IPS-NIHi7 (cell line): Measurements from ENCODE around the gene RPL28.

Experiments used
- DNase-seq: peaks from one replicate; pipeline ENCODE4 v3.0.0; 2012; ENCODE audit warnings: mixed read lengths; ENCODE audit errors: extremely low spot score

Gene RPL28

DNA sequence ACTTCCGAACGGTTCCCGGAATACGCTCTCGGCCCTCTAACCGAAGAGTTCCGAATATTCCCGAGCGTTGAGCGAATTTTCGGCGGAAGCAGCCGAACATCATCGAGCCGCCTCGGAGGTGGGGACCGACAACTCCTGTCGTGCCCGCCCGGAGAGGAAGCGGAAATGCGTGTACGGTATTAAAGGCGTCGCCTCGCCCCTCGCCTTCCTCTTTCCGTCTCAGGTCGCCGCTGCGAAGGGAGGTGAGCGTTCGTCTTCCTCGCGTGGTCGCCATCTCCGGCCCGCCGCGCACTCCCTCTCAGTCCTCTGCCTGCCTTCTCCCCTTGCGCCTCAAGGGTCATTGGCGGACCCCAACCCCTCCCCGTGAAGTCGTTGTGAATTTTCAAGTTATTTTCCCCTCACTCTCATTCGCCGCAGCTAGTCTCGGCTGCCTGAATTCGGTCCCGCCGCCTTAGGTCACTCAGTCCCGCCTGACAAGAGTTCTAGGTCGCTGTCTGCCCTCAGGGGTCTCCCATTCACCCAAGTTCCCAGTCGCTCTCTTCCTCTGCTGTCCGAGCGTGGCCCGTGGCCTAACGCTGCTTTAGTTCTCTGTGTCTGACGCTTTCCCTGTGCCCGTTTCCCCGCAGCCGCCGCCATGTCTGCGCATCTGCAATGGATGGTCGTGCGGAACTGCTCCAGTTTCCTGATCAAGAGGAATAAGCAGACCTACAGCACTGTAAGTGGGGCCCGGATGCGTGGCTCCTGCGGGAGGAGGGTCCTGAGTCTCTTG is at the start of gene RPL28:
RPL28 (plus strand) TSS at position 209 of the 769 bp plus-strand sequence; CDS start at position 635, 426 bp downstream.
- DNase-seq = peak; percentile 92

- no peak for DNase-seq
Measured at GRCh38 chr19:55336101-55336500, 49.6 kb upstream of the RPL28 start.

- peak; percentile 99 for DNase-seq
Measured at GRCh38 chr19:55339105-55339888, 46.4 kb upstream of the RPL28 start, which contains the start of gene KMT5C. KMT5C (plus strand) TSS chr19:55339876; CDS start chr19:55341937, 2,061 bp downstream.

- DNase-seq = no peak
Measured at GRCh38 chr19:55339889-55340783, 45.6 kb upstream of the RPL28 start.

DNA sequence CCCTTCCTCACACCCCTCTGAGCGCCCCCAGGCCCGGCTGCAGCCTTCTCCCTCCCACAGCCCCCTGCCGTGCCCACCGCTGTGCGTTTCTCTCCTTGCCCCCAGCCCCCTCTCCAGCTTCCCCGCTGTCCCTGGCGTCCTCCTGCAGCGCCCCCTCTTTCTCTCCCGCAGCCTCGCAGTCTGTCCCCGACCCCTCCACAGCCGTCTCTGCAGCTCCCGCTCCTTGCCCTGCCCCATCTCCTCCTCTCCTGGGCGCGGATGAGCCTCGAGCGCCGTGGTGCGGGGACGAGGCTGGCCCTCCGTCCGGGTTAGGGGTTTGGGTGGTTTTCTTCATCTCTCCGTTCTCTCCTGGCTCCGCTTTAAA is 45.0 kb upstream of the RPL28 start:
- DNase-seq = no peak

- DNase-seq = peak; percentile 89
Measured at GRCh38 chr19:55341171-55341588, 44.6 kb upstream of the RPL28 start.

DNA sequence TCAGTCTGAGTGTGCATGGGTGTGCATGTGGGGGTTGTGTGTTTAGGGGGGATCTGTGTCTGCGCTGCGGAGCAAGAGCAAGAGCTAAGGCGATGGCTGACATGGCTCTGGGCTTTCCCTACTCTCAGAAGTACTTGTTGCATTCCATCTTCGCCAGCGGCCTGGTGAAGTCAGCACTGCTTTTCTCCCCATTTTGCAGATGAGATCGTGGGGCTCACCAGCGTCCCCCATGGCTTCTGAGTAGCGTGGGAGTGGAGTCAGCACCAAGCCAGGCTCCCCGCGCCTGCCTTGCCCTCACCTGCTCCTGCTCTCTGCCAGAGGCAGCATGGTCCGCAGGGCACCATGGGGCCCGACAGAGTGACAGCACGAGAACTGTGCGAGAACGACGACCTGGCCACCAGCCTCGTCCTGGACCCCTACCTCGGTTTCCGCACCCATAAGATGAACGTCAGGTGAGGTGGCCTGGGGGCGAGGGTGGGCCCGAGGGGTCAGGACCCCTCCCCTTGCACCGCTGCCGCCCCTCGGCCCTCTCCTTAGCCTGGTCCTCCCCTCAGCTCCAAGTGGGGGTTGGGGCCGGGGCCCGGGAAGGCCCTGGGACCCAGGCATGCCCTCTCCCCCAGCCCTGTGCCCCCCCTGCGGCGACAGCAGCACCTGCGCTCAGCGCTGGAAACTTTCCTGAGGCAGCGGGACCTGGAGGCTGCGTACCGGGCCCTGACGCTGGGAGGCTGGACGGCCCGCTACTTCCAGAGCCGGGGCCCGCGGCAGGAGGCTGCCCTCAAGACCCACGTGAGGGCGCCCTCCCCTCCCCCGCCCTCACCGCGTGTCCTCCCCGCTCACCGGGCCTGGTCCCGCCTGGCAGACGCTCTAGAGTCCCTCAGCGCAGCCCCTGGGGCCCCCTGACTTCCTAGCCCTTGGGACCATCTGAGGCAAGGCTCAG is 43.9 kb upstream of the RPL28 start:
- DNase-seq = no peak

GRCh38 chr19:55344444-55344843 is 41.3 kb upstream of the RPL28 start:
- DNase-seq = no peak

DNA sequence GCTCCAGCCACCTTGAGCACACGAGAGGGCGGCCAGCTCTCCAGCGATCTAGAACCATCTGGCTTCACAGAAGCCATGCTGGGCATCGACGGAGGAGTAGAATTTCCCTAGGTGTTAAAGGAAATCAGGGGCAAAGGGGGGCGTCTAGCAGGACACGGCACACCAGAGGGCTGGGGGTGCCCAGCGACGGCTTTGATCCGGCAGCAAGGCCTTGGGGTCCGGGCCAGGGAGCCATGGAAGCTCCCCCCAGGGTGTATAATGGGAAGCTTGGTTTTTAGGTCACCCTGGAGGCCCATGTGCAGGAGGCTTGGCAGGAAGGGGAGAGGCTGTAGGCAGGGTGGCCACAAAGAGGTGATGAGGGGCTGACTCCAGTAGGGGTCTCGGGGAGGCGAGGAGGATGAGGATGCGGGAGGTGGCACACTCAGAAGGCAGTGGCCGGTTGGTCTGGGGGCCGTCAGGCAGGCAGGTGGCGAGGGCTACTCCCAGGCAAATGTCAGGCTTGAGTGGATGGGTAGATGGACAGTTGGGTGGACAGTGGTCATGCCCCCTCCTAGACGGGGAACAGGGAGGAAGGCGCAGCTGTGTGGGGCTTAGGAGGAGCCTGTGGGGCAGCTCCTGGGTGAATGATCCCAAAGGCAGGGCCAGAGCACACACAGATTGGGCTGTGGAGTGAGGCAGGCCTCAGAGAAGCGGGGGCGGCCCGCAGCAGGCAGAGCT is 40.5 kb upstream of the RPL28 start:
- no peak for DNase-seq

DNA sequence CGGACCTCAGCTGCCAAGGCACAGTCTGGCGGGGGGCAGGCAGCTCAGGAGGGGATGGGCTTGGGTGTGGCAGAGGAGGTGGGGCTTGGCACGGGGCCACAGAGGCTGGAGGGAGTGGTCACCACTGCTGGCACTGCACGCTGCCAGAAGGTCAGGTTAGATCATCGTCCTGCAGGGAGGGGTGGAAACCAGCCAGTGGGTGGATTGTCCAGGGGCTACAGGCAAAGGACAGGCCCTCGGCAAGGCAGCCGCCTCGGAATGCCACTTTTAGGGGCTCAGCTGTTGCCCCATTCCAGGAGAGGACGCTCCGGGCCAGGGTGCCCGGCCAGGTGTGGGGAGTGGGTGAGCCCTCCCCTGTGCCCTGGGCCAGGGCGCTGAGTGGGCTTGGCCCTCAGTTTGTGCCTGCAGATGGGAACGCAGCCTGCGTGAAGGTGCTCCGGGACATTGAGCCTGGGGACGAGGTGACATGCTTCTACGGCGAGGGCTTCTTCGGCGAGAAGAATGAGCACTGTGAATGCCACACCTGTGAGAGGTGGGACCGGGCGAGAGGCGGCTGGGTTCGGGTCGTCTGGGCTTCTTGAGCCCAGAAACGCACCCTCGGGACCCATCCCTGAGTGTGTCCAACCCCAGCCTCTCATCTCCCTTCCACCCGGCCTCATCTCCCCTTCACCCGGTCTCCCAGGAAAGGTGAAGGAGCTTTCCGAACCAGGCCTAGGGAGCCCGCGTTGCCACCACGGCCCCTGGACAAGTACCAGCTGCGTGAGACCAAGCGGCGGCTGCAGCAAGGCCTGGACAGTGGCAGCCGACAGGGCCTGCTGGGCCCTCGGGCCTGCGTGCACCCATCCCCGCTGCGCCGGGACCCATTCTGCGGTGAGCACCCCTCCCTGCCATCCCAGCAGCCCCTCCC is 39.7 kb upstream of the RPL28 start:
- DNase-seq = no peak

DNA sequence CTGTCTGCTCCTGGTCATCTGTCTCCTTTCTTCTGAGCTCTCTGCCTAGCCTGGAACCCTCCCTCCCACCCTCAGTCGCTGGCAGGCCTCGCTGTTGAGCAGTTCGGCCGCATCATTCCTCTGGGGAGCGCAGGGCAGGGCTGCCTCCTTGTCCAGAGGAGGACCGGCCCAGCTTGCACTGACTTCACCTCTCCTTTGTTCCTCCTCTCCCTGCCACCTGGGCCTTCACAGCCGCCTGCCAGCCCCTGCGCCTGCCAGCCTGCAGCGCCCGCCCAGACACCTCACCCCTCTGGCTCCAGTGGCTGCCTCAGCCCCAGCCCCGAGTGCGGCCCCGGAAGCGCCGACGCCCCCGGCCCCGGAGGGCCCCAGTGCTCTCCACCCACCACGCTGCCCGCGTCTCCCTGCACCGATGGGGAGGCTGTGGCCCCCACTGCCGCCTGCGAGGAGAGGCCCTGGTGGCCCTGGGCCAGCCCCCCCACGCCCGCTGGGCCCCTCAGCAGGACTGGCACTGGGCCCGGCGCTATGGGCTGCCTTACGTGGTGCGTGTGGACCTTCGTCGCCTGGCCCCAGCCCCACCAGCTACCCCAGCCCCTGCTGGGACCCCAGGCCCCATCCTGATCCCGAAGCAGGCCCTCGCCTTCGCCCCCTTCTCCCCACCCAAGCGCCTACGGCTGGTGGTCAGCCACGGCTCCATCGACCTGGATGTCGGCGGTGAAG is 38.8 kb upstream of the RPL28 start:
- no peak for DNase-seq

- DNase-seq = no peak
Measured at GRCh38 chr19:55347442-55348009, 38.2 kb upstream of the RPL28 start.

DNA sequence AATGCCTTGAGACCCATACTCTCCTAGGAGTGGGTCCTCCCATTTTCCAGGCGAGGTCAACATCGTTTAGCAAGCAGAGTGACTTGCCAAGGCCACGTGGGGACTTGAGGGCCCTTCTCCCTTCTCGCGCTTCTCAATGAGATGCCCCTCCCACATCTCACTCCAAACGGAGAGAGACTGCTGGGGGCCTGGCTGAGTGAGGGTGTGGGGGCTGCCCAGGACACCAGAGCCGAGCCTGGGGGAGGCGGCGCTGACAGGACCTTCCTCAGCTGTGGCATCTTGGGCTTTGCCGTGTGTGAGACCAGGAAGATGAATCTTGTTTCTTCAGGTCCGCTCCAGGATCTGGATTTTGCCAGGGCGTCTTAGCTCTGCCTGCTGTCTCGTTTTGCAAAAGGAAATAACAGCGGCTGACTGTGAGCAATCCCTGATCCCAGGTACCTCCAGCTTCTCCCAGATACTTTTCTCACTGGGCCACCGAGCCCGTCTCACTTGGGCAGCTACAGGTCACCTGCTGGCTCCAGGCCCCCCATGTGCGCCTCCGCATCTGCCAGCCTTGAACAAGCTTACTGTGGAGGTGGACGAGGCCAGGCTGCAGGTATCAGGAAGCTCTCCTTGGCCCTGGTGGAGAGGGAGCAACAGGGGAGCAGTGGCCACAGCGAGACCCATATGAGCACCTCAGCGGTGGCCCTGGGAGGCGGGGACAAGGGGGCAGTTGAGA is 37.3 kb upstream of the RPL28 start:
- DNase-seq = no peak

- DNase-seq = no peak
Measured at GRCh38 chr19:55350620-55351315, 35.0 kb upstream of the RPL28 start.

GRCh38 chr19:55352040-55352439 is 33.7 kb upstream of the RPL28 start:
- no peak for DNase-seq

GRCh38 chr19:55352549-55353145 is 33.1 kb upstream of the RPL28 start:
- no peak for DNase-seq
